DOHH2 (cell line): ENCODE data around the gene EPHB2.

ENCODE experiments used
- H3F3A ChIP-seq: fragments of 200-600 bp; sonication (generic), shearing (Covaris generic); 2 replicates; pipeline ENCODE4 v1.6.0; 2016; ENCODE audit warnings: antibody characterized with exemption, mild to moderate bottlenecking; ENCODE audit not compliant: control insufficient read depth, insufficient read depth
- H3K27ac ChIP-seq: fragments of 200-600 bp; sonication (generic); 2 replicates; pipeline ENCODE4 v1.5.1; 2014; ENCODE audit warnings: low read depth, mild to moderate bottlenecking, low read length, moderate library complexity
- H3K27me3 ChIP-seq: fragments of 200-600 bp; sonication (generic); 2 replicates; pipeline ENCODE4 v1.6.1; 2014; ENCODE audit warnings: mild to moderate bottlenecking, low read length, mixed read lengths; ENCODE audit not compliant: control insufficient read depth
- H3K36me3 ChIP-seq: fragments of 200-600 bp; sonication (generic); 2 replicates; pipeline ENCODE4 v1.6.1; 2014; ENCODE audit warnings: mild to moderate bottlenecking, low read length, moderate library complexity, mixed read lengths; ENCODE audit not compliant: control insufficient read depth
- H3K4me1 ChIP-seq: fragments of 200-600 bp; sonication (generic); 2 replicates; pipeline ENCODE4 v1.6.1; 2014; ENCODE audit warnings: mild to moderate bottlenecking, low read length, mixed read lengths; ENCODE audit not compliant: control insufficient read depth
- H3K4me2 ChIP-seq: fragments of 200-600 bp; sonication (generic); 2 replicates; pipeline ENCODE4 v1.6.0; 2014; ENCODE audit warnings: mild to moderate bottlenecking, low read length, moderate library complexity
- H3K4me3 ChIP-seq: fragments of 200-600 bp; sonication (generic); 2 replicates; pipeline ENCODE4 v1.5.1; 2014; ENCODE audit warnings: mild to moderate bottlenecking, low read length, mixed read lengths
- H3K79me2 ChIP-seq: fragments of 200-600 bp; sonication (generic); 2 replicates; pipeline ENCODE4 v1.6.1; 2014; ENCODE audit warnings: mild to moderate bottlenecking, low read length, mixed read lengths; ENCODE audit not compliant: control insufficient read depth
- H3K9me2 ChIP-seq: fragments of 200-600 bp; sonication (generic); replicated peaks from 2 replicates; pipeline ENCODE4 v1.6.1; 2014; ENCODE audit warnings: mild to moderate bottlenecking, low read length, mixed read lengths; ENCODE audit not compliant: control insufficient read depth
- H3K9me3 ChIP-seq: fragments of 200-600 bp; sonication (generic); 2 replicates; pipeline ENCODE4 v1.6.1; 2014; ENCODE audit warnings: antibody characterized with exemption, low read length, mixed read lengths; ENCODE audit not compliant: control insufficient read depth, insufficient read depth
- H4K20me1 ChIP-seq: fragments of 200-600 bp; sonication (generic); 2 replicates; pipeline ENCODE4 v1.6.0; 2014; ENCODE audit warnings: low read depth, mild to moderate bottlenecking, antibody characterized with exemption, low read length, moderate library complexity; ENCODE audit not compliant: control insufficient read depth, insufficient read depth
- CTCF ChIP-seq: fragments of 200-600 bp; sonication (generic); IDR thresholded peaks from one replicate; pipeline ENCODE4 v1.5.1; 2014; ENCODE audit warnings: antibody characterized with exemption, mild to moderate bottlenecking, low read depth, low read length; ENCODE audit not compliant: poor library complexity, severe bottlenecking
- EZH2phosphoT487 ChIP-seq: fragments of 200-600 bp; sonication (generic); IDR thresholded peaks from 2 replicates; pipeline ENCODE4 v1.6.1; 2017; ENCODE audit warnings: borderline replicate concordance, mild to moderate bottlenecking, antibody characterized with exemption, low read length, moderate library complexity, mixed read lengths

EPHB2 gene

GRCh38 chr1:22812993-22813790, 102.6 kb downstream of the EPHB2 start:
- H3K36me3 ChIP-seq, result no peaks in the 10 kb centered on the region
- no peaks in the 10 kb centered on the region for H3K9me2 ChIP-seq
- no peak overlapping the region for H3K4me3 ChIP-seq
- H3K27me3 ChIP-seq, result no peaks in the 10 kb centered on the region
- H3F3A ChIP-seq, result no peaks in the 10 kb centered on the region
- TF ChIP-seq EZH2phosphoT487 (no peak), CTCF (no peak)
- H4K20me1 ChIP-seq, result no peaks in the 10 kb centered on the region
- no peak overlapping the region for H3K4me2 ChIP-seq
- no peak overlapping the region for H3K27ac ChIP-seq
- H3K4me1 ChIP-seq, result no peaks in the 10 kb centered on the region
- no peaks in the 10 kb centered on the region for H3K9me3 ChIP-seq
- no peaks in the 10 kb centered on the region for H3K79me2 ChIP-seq

- Histone ChIP-seq H3K4me1 (no peaks in the 10 kb centered on the region), H4K20me1 (no peaks in the 10 kb centered on the region), H3K27me3 (no peaks in the 10 kb centered on the region), H3K4me2 (no peak overlapping the region), H3K4me3 (no peak overlapping the region), H3K79me2 (no peaks in the 10 kb centered on the region), H3K9me3 (no peaks in the 10 kb centered on the region), H3K36me3 (no peaks in the 10 kb centered on the region), H3K9me2 (no peaks in the 10 kb centered on the region), H3K27ac (no peak overlapping the region), H3F3A (no peaks in the 10 kb centered on the region)
- TF ChIP-seq EZH2phosphoT487, result no peak
- no peak for TF ChIP-seq CTCF
Observed at GRCh38 chr1:22814176-22815042, 103.8 kb downstream of the EPHB2 start.

- Histone ChIP-seq H3F3A (no peaks in the 10 kb centered on the region), H3K4me1 (no peaks in the 10 kb centered on the region), H3K4me2 (no peak overlapping the region), H3K36me3 (no peaks in the 10 kb centered on the region), H3K27me3 (no peaks in the 10 kb centered on the region), H4K20me1 (no peaks in the 10 kb centered on the region), H3K27ac (no peak overlapping the region), H3K4me3 (no peak overlapping the region), H3K79me2 (no peaks in the 10 kb centered on the region), H3K9me3 (no peaks in the 10 kb centered on the region), H3K9me2 (no peaks in the 10 kb centered on the region)
- TF ChIP-seq EZH2phosphoT487 (no peak), CTCF (no peak)
Observed at GRCh38 chr1:22815043-22815365, 104.4 kb downstream of the EPHB2 start.
